GM12801 (cell line): ENCODE data around the gene PIGO.

Experiments
- TF ChIP-seq, protein P1 (sequence below): IDR thresholded peaks from one replicate; pipeline ENCODE4 v1.5.1; 2011; ENCODE audit warnings: control low read depth; ENCODE audit not compliant: insufficient read length; ENCODE audit errors: extremely low read depth

The PIGO gene

GRCh38 chr9:35074141-35074540 lies 22.2 kb downstream of the PIGO start:
- TF ChIP-seq, protein P1, sequence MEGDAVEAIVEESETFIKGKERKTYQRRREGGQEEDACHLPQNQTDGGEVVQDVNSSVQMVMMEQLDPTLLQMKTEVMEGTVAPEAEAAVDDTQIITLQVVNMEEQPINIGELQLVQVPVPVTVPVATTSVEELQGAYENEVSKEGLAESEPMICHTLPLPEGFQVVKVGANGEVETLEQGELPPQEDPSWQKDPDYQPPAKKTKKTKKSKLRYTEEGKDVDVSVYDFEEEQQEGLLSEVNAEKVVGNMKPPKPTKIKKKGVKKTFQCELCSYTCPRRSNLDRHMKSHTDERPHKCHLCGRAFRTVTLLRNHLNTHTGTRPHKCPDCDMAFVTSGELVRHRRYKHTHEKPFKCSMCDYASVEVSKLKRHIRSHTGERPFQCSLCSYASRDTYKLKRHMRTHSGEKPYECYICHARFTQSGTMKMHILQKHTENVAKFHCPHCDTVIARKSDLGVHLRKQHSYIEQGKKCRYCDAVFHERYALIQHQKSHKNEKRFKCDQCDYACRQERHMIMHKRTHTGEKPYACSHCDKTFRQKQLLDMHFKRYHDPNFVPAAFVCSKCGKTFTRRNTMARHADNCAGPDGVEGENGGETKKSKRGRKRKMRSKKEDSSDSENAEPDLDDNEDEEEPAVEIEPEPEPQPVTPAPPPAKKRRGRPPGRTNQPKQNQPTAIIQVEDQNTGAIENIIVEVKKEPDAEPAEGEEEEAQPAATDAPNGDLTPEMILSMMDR, result no peak

- TF ChIP-seq, protein P1, result no peak
Observed at GRCh38 chr9:35073279-35073612, 23.1 kb downstream of the PIGO start.

GRCh38 chr9:35072461-35073278 lies 23.7 kb downstream of the PIGO start, which contains the start of gene VCP:
VCP (minus strand) TSS chr9:35072625; CDS start chr9:35072353, 272 bp downstream.
- TF ChIP-seq, protein P1, result no peak

DNA sequence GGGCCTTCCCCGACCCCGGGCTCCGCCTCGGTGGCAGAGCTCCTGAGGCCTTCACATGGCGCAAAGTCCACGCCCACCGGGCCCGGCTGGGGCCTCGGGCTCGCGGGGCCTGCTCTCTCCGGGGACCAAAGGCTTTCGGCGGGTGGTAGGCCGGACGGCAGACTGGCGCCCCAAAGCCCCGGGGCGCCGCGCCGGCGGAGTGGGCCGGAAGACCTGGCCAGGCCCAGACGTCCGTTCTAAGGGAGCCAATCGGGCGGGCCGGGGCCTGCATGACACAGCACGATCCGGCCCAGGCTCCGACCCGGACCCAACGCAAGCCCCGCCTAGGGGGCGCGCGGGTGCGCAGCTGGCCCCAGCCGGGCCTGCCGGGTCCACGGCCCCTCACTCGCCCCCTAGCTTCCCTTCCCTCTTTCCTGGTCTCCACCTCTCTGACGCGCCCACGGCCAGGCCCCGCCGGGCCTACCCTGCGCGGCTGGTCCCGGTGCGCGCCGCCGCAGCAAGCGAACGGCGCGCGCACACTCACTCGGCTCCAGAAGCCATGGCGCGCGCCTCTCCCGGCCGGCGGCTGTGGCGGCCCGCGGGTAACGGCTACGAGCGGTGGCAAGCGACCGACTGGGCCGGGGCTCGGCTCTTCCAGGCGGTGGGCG lies 24.5 kb downstream of the PIGO start:
- TF ChIP-seq, protein P1, result no peak

- TF ChIP-seq, protein P1, result no peak
Observed at GRCh38 chr9:35070823-35071813, 25.3 kb downstream of the PIGO start.

DNA sequence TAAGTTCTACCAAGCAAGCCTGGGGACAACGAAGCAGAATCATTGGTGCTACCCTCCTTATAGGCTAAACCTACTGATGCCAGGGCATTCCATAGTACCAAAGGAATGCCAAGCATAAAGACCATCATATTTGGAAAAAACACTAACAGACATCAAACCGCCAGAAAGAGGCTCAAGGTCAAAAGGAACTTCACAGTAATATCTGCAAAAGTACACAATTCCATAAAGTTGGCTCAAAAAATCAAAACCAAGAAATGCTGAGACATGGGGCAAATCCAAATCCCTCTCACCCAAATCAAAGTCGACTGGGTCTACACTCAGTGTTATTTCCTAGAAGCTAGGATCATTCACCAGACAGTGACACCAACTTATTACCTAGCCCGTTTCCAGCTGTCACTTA lies 27.4 kb downstream of the PIGO start:
- TF ChIP-seq, protein P1, result no peak

DNA sequence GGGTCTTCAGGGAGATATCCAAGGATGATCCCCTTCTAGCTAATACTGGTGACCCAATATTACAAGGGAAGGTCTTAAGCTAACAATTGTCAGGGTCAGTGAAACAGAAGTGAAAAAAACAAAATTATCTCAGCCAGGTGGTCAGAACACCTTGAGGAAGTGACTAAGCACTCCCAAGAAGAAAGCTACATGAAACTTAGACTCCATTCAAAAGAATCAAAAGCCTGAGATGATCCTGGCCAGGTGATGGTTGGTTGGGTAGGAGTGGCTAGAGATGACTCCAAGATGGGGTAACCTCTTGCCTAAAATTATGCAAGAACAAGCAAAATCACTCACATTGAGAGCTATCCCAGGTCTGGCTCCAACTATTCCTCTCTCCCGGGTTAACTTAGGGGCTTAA lies 29.3 kb downstream of the PIGO start:
- TF ChIP-seq, protein P1, result no peak
